ENCODE measurements around the gene HERPUD1.

Gene HERPUD1

DNA sequence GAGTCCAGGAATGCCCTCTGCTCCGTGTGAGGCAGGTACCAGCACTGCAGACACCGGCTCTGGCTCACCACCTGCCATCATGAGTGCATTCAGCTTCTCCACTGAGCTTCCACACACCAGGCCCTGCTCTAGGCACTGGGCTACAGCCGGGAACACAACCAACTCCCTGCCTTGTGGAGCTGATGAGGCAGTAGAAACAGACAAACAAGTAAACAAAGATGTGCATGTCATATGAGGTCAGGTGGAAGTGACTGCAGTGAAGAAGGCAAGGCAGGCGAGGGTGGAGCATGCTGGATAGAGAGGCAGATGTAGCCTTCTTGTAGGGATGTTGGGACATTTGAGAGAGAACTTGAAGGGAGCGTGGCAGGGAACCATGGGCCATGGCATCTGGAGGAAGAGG is 62.4 kb downstream of the HERPUD1 start:
- ATAC-seq: no peak
- TF ChIP-seq CSDC2 (CRISPR knock-in tag; IDR thresholded peaks at IDR 0.05): no peak
- TF ChIP-seq ZC3H10 (CRISPR knock-in tag; IDR thresholded peaks at IDR 0.05): no peak
- TF ChIP-seq BACH2 (CRISPR knock-in tag; IDR thresholded peaks at IDR 0.05; ENCODE audit: borderline replicate concordance): no peak
- TF ChIP-seq, protein P1, sequence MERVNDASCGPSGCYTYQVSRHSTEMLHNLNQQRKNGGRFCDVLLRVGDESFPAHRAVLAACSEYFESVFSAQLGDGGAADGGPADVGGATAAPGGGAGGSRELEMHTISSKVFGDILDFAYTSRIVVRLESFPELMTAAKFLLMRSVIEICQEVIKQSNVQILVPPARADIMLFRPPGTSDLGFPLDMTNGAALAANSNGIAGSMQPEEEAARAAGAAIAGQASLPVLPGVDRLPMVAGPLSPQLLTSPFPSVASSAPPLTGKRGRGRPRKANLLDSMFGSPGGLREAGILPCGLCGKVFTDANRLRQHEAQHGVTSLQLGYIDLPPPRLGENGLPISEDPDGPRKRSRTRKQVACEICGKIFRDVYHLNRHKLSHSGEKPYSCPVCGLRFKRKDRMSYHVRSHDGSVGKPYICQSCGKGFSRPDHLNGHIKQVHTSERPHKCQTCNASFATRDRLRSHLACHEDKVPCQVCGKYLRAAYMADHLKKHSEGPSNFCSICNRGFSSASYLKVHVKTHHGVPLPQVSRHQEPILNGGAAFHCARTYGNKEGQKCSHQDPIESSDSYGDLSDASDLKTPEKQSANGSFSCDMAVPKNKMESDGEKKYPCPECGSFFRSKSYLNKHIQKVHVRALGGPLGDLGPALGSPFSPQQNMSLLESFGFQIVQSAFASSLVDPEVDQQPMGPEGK (CRISPR knock-in tag; IDR thresholded peaks at IDR 0.05; ENCODE audit: borderline replicate concordance): no peak
- TF ChIP-seq ZNF8 (CRISPR knock-in tag; IDR thresholded peaks at IDR 0.05): no peak
- TF ChIP-seq PPARA (CRISPR knock-in tag; IDR thresholded peaks at IDR 0.05; ENCODE audit: borderline replicate concordance): no peak

All from SK-N-SH treated with all-trans-retinoic acid at 6 μM for 48 hours (cell line).